Uterus (tissue), 4 donors: ENCODE data around the gene UROC1. TPM values are rescaled to one million over a fixed set of nuclear protein-coding genes. Genes with fewer than 3 reads are reported as not detected.

Experiments
- DNase-seq, 2 donors: peaks; one replicate each; pipeline ENCODE4 v3.0.0-alpha.2; 2019 to 2020
- H3K27ac ChIP-seq, 2 donors: fragments of 200-600 bp; sonication (generic); 1 replicate in 1 of 2; 2 replicates in 1 of 2; pipeline ENCODE4 v1.5.1; 2016 to 2018
- H3K27me3 ChIP-seq, 2 donors: fragments of 200-600 bp; sonication (generic); one replicate each; pipeline ENCODE4 v1.5.1; 2018 to 2019; ENCODE audit warnings: control low read depth in 1 of 2
- H3K36me3 ChIP-seq, 2 donors: fragments of 200-600 bp; sonication (generic); one replicate each; pipeline ENCODE4 v1.5.1; 2019; ENCODE audit warnings: control low read depth in 1 of 2
- H3K4me1 ChIP-seq, 2 donors: fragments of 200-600 bp; sonication (generic); one replicate each; pipeline ENCODE4 v1.5.1; 2018 to 2019; ENCODE audit warnings: control low read depth in 1 of 2
- H3K4me3 ChIP-seq, 2 donors: fragments of 200-600 bp; sonication (generic); 1 replicate in 1 of 2; 2 replicates in 1 of 2; pipeline ENCODE4 v1.5.1; 2018 to 2019; ENCODE audit warnings: mild to moderate bottlenecking in 1 of 2
- H3K9me3 ChIP-seq, 2 donors: fragments of 200-600 bp; sonication (generic); one replicate each; pipeline ENCODE4 v1.5.1; 2019; ENCODE audit warnings: control low read depth in 1 of 2
- CTCF ChIP-seq, 4 experiments: fragments of 200-600 bp in 2 of 4; fragments of 450-650 bp in 2 of 4; sonication (generic) in 2 of 4; IDR thresholded peaks; one replicate each; pipeline ENCODE4 v1.5.1; 2016 to 2019; ENCODE audit warnings: antibody characterized with exemption in 4 of 4, mild to moderate bottlenecking in 2 of 4, moderate library complexity in 1 of 4
- POLR2A ChIP-seq, 2 donors: fragments of 450-650 bp; IDR thresholded peaks; one replicate each; pipeline ENCODE4 v1.6.1; 2016; ENCODE audit warnings: antibody characterized with exemption in 2 of 2, mild to moderate bottlenecking in 1 of 2, moderate library complexity in 1 of 2
- intact Hi-C: fragments of 100-400 bp; cut with DNase I; formaldehyde crosslinking; loops from one replicate; pipeline ENCODE4 v1.15.1; 2023; ENCODE audit warnings: low total_unique reads
- total RNA-seq, 4 donors: library from RNA; depleted of rRNA in 3 of 4; stranded (reverse); fragments of >200 nt in 3 of 4; gene quantifications; one replicate each; pipeline versions ENCODE4 v1.1.0 to v1.2.4, GENCODE V29; 2014 to 2023
- donor health status: DM: yes; HTN: yes; CAD: no.

UROC1 gene
- total RNA-seq, 4 donors from 2014 or later = 0.07 TPM; not detected in 3

DNA sequence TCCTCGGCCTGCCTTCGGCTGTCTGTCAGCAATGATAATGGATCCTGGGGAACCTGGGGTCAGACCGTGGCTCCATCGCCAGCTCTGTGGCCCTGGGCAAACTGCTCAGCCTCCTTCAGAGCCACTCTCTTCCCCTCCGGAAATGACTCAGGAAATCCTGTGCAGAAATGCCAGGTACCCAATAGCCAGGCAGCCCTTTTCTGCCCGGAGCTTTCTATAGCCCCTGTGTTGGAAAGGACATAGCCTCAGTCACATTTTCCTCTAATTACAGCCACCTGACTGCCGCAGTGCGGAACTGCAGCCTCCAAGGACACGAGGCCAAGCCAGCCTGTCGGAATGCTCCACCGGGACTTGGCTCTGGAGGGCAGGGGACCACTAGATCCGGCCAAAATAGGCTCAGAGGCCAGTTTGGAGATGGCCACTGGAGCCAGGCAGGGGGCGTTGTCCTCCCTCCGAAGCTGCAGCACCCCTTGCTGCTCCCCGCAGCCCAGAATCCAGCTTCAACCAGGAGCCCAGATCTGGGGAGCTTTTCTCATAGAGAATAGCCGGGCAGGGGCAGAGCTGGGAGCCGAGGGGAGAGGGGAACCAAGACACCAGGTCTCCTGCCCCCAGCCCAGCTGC is 30.3 kb downstream of the UROC1 start:
- no peak overlapping the region for H3K4me3 ChIP-seq
- no peak for TF ChIP-seq CTCF (IDR thresholded peaks at IDR 0.05)
- TF ChIP-seq POLR2A (IDR thresholded peaks at IDR 0.05) = no peak
- H3K27me3 ChIP-seq = no peaks in the 10 kb centered on the region
- H3K4me1 ChIP-seq = no peaks in the 10 kb centered on the region
- DNase-seq = peak in 1 of 2 donors; percentile 30
- intact Hi-C loops = no loop called here
- no peaks in the 10 kb centered on the region for H3K36me3 ChIP-seq
- no peaks in the 10 kb centered on the region for H3K9me3 ChIP-seq
- no peak overlapping the region for H3K27ac ChIP-seq

DNA sequence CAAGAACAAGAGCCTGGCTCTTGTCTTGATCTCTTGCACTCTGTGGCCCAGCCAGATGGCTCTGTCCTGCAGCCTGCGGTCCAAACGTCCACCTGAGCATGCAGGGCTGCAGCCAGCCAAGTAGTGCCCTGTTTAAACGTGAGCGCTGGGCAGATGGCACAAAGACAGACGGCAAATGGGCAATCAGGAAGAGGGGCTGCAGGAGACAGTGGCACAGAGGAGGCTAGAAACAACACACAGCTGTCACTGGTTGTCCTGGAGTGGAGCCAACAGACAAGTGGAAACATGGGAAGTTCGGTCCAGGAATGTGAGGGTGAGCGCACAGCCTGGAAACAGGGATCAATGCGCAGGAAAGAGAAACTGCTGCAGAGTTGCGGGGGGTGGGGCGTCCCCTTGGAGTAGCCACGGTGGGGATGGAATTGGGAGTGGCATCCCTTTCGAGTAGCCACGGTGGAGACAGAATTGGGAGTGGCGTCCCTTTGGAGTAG is 31.2 kb downstream of the UROC1 start:
- DNase-seq = no peak
- Histone ChIP-seq H3K27ac (no peak overlapping the region), H3K9me3 (no peaks in the 10 kb centered on the region), H3K36me3 (no peaks in the 10 kb centered on the region), H3K27me3 (no peaks in the 10 kb centered on the region), H3K4me1 (no peaks in the 10 kb centered on the region), H3K4me3 (no peak overlapping the region)
- no peak for TF ChIP-seq CTCF (IDR thresholded peaks at IDR 0.05)
- TF ChIP-seq POLR2A (IDR thresholded peaks at IDR 0.05) = no peak
- intact Hi-C loops = no loop called here

DNA sequence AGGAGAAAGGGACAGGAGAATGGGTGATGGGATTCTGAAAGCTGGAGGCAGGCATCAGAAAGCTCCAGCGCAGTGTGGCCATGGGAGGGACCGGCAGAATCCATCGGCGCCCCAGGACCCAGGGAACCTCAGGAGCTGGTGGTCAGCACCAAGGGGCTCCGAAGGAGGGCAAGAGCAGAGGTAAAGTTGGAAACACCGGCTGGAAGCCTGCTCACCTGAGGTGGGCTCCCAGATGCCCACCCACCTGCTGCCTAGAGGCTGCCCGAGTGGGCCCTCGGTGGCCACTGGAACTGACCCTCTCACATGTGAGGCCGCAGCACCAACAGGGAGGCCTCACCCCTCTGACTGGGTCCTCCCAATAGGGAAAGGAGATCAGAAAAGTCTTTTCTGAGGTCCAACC is 31.6 kb downstream of the UROC1 start:
- H3K36me3 ChIP-seq = no peaks in the 10 kb centered on the region
- H3K27me3 ChIP-seq = no peaks in the 10 kb centered on the region
- H3K4me1 ChIP-seq = no peaks in the 10 kb centered on the region
- no peak for DNase-seq
- no peak overlapping the region for H3K27ac ChIP-seq
- no peak for TF ChIP-seq CTCF (IDR thresholded peaks at IDR 0.05)
- no peak for TF ChIP-seq POLR2A (IDR thresholded peaks at IDR 0.05)
- no peaks in the 10 kb centered on the region for H3K9me3 ChIP-seq
- no peak overlapping the region for H3K4me3 ChIP-seq
- intact Hi-C loops = no loop called here

- H3K27ac ChIP-seq = no peak overlapping the region
- H3K4me1 ChIP-seq = no peaks in the 10 kb centered on the region
- no peak overlapping the region for H3K4me3 ChIP-seq
- H3K9me3 ChIP-seq = no peaks in the 10 kb centered on the region
- intact Hi-C loops = no loop called here
- no peak for TF ChIP-seq POLR2A (IDR thresholded peaks at IDR 0.05)
- no peak for TF ChIP-seq CTCF (IDR thresholded peaks at IDR 0.05)
- H3K27me3 ChIP-seq = no peaks in the 10 kb centered on the region
- H3K36me3 ChIP-seq = no peaks in the 10 kb centered on the region
- no peak for DNase-seq
These were observed 32.2 kb downstream of the UROC1 start for GRCh38 chr3:126485176-126485897.

DNA sequence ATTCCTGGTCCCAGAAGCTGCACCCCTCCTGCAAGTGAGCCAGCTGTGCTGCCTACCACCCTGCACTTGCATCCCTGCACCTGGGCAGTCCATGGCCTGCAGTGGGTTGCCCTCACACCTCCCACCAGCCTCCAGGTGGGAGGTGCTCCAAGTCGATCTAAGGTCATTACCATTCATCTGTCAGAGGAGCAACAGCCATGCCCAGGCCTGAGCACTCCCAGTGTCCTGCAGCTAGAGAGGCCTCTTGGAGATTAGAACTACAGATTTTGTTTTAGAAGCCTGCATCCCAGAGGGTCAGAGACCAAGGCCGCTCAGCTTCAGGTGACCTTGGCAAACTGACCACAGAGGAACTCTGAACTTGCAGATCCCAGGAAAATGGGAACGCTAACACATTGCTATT is 32.9 kb downstream of the UROC1 start:
- no peaks in the 10 kb centered on the region for H3K27me3 ChIP-seq
- no peaks in the 10 kb centered on the region for H3K9me3 ChIP-seq
- no peak overlapping the region for H3K27ac ChIP-seq
- H3K36me3 ChIP-seq = no peaks in the 10 kb centered on the region
- intact Hi-C loops = no loop called here
- H3K4me3 ChIP-seq = no peak overlapping the region
- H3K4me1 ChIP-seq = no peaks in the 10 kb centered on the region
- no peak for DNase-seq
- TF ChIP-seq POLR2A (IDR thresholded peaks at IDR 0.05) (no peak), CTCF (IDR thresholded peaks at IDR 0.05) (no peak)
